ENCODE results near the gene TOX2.
"Not testable (repeated sequence)": the region's sequence is repeated elsewhere in the genome, so short reads cannot be mapped to it uniquely, and the experiment has no call there.

Gene TOX2

GRCh38 chr20:44039147-44039546, 124.5 kb downstream of the TOX2 start:
- DNase-seq = no peak

GRCh38 chr20:44039741-44040140, 125.1 kb downstream of the TOX2 start:
- no peak for DNase-seq

GRCh38 chr20:44040202-44040915, 125.7 kb downstream of the TOX2 start:
- no peak for DNase-seq

- DNase-seq = no peak
Measured at GRCh38 chr20:44041001-44041400, 126.3 kb downstream of the TOX2 start.

GRCh38 chr20:44044712-44045111, 130.1 kb downstream of the TOX2 start:
- not testable (repeated sequence) for DNase-seq

GRCh38 chr20:44050327-44050726, 135.7 kb downstream of the TOX2 start:
- no peak for DNase-seq

- DNase-seq = no peak
Measured at GRCh38 chr20:44050925-44051660, 136.4 kb downstream of the TOX2 start.

GRCh38 chr20:44051661-44052000, 137.0 kb downstream of the TOX2 start:
- DNase-seq = no peak

- no peak for DNase-seq
Measured at GRCh38 chr20:44052166-44052565, 137.5 kb downstream of the TOX2 start.

- no peak for DNase-seq
Measured at GRCh38 chr20:44053046-44053445, 138.4 kb downstream of the TOX2 start.

- no peak for DNase-seq
Measured at GRCh38 chr20:44054118-44054517, 139.5 kb downstream of the TOX2 start.

GRCh38 chr20:44054849-44055248, 140.2 kb downstream of the TOX2 start:
- no peak for DNase-seq

GRCh38 chr20:44056010-44056698, 141.5 kb downstream of the TOX2 start:
- peak; percentile 11 for DNase-seq

- DNase-seq = peak; percentile 49
Measured at GRCh38 chr20:44057698-44058675, 143.3 kb downstream of the TOX2 start.

GRCh38 chr20:44064501-44065400, 150.1 kb downstream of the TOX2 start:
- DNase-seq = no peak

- DNase-seq = no peak
Measured at GRCh38 chr20:44065401-44066340, 151.0 kb downstream of the TOX2 start.

- no peak for DNase-seq
Measured at GRCh38 chr20:44066645-44067606, 152.3 kb downstream of the TOX2 start.

- no peak for DNase-seq
Measured at GRCh38 chr20:44067650-44068081, 153.0 kb downstream of the TOX2 start.
